ENCODE measurements around the gene B9D1.

Gene B9D1

DNA sequence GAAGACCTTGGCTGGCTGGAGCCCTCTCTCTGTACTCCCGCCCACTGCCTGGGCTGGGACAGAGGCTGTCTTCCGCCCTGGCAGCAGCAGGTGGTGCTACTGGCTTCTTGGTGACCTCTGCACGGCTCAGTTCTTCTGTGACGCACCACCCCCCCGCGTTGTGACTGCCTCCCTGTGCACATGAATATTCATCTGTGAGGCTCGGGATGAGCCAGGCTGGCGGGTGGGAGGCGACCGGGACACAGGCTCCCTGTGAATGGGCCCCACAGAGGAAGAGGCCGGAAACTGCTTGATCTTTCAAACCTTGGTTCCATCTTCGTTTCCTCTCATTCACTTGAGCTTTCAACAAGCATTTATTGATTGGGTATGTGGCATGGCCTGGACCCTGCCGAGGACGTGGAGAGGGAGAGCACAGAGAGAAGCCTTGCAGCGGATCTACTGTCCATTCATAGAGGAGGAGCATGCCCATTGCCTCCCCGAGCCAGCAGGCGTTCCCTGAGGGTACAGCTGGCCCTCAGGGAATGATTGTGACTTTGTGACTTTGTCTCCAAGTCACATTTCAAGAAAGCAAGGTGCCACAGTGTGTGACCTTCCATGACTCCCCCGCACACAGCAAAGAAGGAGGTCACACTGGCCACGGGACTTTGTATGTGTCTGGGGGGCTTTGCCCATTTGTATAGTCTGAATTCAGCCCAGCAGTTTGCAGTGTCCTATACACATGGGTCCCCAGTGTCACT, 45.0 kb downstream of the B9D1 start:
- no peak for DNase-seq

GRCh38 chr17:19316761-19317358, 45.7 kb downstream of the B9D1 start:
- DNase-seq, result no peak

GRCh38 chr17:19315104-19315503, 47.4 kb downstream of the B9D1 start:
- no peak for DNase-seq

GRCh38 chr17:19313746-19314651, 48.5 kb downstream of the B9D1 start:
- DNase-seq, result no peak

- no peak for DNase-seq
Measured at GRCh38 chr17:19313066-19313745, 49.3 kb downstream of the B9D1 start.

DNA sequence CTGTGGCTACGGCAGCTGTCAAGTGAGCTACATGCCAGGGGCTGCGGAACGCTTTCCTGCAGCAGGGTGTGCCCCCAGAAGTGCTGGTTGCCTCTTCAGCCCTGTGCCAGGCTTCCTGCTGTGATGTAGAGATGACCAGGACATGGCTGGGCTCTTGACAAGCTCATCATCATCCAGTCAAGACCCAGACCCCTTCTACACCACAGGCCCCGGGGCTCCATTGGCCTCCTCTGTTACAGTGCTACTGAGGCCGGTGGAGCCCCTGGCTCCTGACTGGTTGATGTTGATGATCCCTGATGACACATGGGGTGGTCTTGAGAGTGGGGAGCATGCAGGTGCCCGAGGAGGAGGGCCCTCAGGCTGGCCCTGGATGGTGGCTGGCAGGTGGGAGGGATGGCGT, 50.1 kb downstream of the B9D1 start:
- no peak for DNase-seq

- DNase-seq, result no peak
Measured at GRCh38 chr17:19311421-19312215, 50.9 kb downstream of the B9D1 start.

GRCh38 chr17:19311016-19311415, 51.5 kb downstream of the B9D1 start:
- DNase-seq, result no peak

DNA sequence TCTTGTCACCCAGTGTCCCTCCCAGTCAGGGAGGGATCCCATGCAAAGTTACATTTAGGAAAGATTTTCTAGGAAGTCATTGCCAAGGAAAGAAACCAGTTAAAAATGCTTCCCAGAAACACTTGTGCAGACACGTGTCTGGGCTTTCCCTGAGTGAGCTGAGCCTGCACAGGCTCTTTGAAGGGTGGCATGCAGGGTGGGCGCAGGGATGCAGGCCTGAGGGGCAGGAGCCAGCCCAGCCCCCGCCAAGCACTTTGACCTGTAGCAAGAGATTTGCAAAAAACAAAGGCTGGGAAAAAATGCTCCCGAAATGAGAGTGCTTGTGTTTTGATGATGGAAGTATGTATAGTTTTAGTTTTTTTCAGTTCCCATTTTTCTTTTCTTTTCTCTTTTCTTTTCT, 52.4 kb downstream of the B9D1 start:
- DNase-seq, result no peak

- no peak for DNase-seq
Measured at GRCh38 chr17:19309701-19310100, 52.8 kb downstream of the B9D1 start.

GRCh38 chr17:19308398-19308797, 54.1 kb downstream of the B9D1 start:
- DNase-seq, result no peak

DNA sequence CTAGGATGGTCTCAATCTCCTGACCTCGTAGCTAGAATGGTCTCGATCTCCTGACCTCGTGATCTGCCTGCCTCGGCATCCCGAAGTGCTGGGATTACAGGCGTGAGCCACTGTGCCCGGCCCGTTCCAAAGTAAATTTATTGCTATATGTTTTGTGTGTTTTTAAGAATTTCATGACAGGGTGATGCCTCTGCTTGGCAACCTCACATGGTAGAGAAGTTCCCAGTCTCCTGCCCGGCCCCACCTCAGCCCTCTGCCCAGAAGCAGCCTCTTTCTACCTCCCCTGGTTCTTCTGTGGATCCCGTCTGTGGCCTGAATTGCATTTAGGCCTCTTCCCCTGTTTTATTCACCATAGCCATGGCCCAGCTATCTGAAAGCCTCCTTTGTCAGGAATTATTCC, 55.0 kb downstream of the B9D1 start:
- DNase-seq, result no peak

- peak; percentile 55 to 58 for DNase-seq
Measured at GRCh38 chr17:19306160-19307111, 56.1 kb downstream of the B9D1 start.

DNA sequence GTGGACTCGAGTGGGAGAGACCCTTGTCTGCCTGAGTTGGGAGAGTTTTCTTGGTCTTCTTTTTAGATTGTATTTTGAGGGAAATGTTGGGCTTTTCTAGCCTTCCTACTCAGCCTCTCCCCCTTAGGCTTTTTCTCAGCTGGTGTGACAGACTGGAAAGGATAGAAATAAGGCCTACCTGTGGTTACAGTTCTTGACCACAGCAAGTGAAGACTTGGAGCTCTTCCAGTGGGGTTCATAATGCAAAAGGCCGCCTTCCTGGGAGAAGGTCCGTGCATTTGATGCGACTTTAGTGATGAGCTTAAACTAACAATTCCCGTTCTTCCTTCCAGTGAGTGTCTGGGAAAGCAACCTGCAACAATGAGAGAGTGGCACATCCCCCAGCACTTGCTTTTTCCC, 56.8 kb downstream of the B9D1 start:
- no peak for DNase-seq

DNA sequence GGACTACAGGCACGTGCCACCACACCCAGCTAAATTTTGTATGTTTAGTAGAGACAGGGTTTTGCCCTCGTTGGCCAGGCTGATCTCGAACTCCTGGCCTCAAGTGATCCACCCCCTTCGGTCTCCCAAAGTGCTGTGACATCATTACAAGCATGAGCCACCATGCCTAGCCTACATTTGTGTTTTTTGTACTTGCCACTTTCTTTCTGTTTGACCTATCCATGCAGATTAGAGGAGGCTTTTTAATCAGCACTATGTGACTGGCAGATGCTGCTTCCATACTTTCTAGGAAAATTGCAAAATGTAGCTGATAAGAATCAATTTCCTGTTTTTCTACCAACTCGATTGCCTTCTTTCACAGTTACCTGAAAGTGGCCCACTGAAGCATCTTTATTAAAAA, 57.3 kb downstream of the B9D1 start:
- DNase-seq, result no peak

DNA sequence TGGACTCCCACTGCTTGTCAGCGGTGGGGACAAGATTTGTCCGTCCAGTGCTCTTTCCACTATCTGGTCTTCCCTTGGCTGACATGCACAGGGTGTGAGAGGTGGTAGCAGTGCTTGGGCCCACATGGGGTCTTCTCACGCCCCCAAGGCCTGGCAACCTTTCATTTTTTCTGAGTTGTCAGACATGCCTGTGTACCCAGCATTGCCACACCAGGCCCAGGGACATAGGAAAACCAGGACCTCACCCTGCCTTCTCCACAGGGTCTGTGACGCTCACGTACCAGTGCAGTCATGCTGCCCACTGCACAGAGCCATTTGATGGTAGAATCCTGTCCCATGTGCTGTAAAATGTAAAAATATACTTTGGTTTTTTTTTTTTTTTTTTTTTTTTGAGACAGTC, 57.8 kb downstream of the B9D1 start:
- DNase-seq, result no peak

DNA sequence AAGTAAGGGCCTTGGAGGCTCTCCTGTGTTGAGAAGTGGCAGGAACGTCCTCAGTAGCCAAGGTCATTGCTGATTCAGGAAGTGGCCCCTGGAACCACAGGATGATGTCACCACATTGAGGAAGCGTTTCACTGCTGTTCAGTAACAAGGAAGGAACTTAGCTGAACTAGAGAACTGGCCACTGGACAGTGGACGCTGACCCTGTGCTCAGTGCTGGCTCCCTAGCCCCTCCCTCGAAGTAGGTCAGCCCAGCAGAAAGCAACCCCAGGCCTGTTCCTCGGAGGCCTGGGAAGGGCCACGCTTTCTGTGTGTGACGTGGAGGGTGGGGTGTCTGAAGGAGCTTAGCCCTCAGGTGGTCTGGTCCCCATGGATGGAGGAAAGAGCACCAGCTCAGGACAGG, 58.3 kb downstream of the B9D1 start:
- DNase-seq, result peak; percentile 22 to 48

DNA sequence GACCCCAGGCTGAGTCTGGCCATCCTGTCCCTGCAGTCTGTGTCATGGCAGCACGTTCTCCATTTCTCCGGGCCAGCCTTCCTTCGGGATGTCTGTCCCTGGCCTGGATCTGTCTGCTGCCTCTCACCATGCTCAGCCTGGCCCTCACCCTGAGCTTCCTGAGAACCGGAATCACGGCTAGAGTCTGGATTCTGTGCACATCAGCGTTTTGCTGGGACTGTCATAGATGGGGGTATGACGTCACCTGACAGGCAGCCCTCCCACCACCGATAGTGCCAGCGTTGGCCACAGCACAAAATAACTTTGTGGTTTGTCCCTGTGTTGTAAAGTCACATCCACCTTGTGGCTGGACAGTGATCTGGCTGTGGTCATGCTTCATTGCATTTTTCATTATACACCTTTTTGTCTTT, 59.2 kb downstream of the B9D1 start:
- no peak for DNase-seq

DNA sequence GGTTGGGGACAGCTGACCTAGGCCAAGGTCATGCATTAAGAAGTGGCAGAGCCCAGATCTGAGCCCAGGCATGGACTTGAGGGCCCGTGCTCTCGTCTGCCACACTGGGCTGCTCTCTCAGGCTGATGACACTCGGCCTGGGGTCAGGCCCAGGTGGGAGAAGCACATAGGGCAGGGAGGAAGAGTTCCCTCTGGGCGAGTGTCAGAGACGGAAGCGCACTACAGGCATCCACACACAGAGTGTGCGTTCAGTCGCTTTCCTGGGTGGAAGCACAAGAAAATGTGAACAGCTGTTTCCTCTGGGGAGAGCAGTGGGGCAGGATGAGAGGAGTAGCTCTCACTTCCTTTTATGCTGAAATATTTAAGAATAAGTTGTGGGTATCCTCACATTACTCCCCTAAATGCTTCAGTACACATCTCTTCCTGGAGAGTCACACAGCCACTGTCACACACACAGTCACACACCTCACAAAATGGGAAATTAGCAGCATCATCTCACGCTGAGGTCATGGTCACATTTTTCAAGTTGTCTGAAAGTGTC, 59.7 kb downstream of the B9D1 start:
- DNase-seq, result peak; percentile 64 to 78

- no peak for DNase-seq
Measured at GRCh38 chr17:19301973-19302372, 60.5 kb downstream of the B9D1 start.

All from Kasumi-1 (cell line).